GM19023 (cell line): Measurements from ENCODE around the gene GTF3C6.
"Not testable (repeated sequence)": the region's sequence is repeated elsewhere in the genome, so short reads cannot be mapped to it uniquely, and the experiment has no call there.

Experiments used
- ATAC-seq: cut with Tn5 transposase; IDR thresholded peaks from one replicate; pipeline ENCODE4 v1.9.1; 2021; ENCODE audit warnings: mild to moderate bottlenecking, moderate library complexity; ENCODE audit not compliant: unreplicated experiment

The GTF3C6 gene

GRCh38 chr6:110979565-110980101 is 21.1 kb downstream of the GTF3C6 start:
- ATAC-seq, result no peak

GRCh38 chr6:110980227-110980626 is 21.7 kb downstream of the GTF3C6 start:
- no peak for ATAC-seq

DNA sequence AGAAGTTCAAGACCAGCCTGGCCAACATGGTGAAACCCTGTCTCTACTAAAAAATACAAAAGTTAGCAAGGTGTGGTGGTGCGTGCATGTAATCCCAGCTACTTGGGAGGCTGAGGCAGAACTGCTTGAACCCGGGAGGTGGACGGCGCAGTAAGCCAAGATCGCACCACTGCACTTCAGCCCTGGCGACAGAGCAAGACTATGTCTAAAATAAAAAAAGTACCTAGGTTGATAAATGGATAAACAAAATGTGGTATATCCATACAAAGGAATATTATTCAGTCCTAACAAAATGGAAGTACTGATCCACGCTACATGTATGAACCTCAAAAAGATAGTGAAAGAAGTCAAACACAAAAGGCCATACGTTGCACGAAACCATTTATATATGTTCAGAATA is 22.1 kb downstream of the GTF3C6 start:
- ATAC-seq, result no peak

- no peak for ATAC-seq
Observed at GRCh38 chr6:110981202-110981600, 22.7 kb downstream of the GTF3C6 start.

DNA sequence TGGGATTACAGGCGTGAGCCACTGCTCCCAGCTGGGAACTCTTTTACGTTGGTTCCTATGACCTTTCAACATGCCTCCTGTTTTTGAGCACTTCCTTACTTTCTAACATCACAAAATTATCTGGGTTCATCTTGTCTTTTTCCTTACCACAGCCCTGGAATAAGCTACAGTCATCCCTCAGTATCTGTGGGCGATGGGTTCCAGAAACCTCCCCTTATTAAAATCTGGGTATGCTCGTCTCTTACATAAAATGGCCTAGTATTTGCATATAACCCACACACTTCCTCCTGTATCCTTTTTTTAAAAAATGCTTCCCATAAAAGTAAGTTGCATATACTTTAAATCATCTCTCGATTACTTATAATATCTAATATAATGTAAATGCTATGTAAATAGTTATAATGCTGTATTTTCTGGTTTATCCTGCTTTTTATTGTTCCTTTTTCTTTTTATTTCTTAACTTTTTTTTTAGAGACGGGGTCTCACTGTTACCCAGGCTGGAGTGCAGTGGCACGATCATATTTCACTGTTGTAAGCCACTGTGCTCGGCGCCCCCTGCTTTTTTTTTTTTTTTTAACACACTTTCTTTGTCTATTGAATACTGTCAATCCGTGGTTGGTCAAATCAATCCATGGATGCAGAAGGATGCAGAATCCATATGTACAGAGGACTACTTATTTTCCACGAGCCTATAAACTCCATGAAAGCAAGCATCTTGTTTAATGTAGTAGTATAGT is 32.5 kb downstream of the GTF3C6 start:
- no peak for ATAC-seq

DNA sequence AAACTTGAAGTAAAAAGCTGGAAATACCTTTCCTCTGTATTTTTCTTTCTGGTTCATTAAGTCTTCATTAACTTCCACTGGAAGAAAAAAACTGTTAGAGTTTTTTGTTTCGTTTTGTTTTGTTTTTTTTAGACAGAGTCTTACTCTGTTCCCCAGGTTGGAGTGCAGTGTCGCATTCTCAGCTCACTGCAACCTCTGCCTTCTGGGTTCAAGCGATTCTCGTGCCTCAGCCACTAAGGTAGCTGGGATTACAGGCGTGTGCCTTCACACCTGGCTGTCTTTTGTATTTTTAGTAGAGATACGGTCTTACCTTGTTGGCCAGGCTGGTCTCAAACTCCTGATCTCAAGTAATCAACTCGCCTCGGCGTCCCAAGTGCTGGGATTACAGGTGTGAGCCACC is 38.2 kb downstream of the GTF3C6 start:
- no peak for ATAC-seq

DNA sequence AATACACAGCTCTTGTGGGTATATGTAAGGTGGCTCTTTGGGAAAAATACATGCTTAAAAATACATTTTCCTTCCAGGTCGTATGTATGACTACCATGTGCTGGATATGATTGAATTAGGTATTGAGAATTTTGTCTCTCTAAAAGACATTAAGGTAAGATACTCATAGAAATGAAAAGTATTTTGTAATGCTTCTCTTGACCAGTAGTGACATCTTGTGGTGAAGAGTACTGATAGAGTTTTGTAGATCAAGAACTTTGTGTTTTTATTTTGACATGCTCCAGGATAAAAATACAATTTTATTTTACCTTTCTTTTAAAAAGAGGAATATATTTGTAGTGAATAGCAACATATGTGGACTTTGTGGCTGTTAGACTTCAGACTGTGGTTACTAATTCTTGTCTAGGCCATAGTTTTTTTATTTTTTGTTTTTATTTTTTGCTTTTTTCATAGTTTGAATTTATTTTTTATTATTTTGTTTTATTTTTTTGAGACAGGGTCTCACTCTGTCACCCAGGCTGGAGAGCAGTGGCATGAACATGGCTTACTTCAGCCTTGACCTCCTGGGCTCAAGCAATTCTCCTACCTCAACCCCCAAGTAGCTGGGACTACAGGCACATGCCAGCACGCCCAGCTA is 41.2 kb downstream of the GTF3C6 start:
- ATAC-seq, result no peak

- no peak for ATAC-seq
Observed at GRCh38 chr6:111002350-111002749, 43.8 kb downstream of the GTF3C6 start.

GRCh38 chr6:111011360-111012142 is 53.0 kb downstream of the GTF3C6 start:
- no peak for ATAC-seq

- ATAC-seq, result no peak
Observed at GRCh38 chr6:111012143-111012452, 53.6 kb downstream of the GTF3C6 start.

- ATAC-seq, result not testable (repeated sequence)
Observed at GRCh38 chr6:111012520-111012919, 54.0 kb downstream of the GTF3C6 start.

DNA sequence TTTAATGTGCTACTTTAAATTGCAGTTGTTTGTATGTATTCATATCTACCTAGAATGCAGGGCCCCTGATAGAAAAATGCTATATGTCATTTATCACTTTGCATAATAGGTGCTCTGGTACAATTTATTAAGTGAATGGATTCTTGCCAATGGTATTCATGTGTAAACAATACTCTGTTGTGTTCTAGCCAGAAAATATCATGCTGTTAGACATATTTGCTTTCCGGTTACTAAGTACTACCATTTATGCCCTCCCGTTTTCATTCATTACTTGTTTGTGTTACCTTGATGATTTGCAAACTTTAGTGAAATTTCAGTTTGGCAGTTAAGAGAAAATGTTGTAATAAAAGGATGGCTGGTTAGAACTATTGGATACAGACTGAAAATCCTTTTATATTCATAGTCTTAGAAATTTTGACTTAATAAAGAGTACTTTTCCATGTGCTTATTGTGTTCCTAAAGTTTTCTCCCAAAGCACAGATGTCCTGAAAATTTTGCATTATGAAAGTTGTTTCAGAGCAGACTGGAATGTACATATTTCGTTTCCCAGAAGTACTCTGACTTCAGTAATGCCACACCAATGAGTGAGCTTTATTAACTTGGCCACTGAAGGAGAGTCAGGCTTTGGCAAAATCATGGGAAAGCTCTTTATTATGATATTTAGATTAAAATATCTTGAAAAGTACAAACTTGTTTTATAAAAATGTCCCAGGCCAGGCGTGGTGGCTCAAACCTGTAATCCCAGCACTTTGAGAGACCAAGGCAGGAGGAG is 54.8 kb downstream of the GTF3C6 start:
- ATAC-seq, result no peak

GRCh38 chr6:111015389-111016124 is 57.1 kb downstream of the GTF3C6 start:
- ATAC-seq, result no peak

DNA sequence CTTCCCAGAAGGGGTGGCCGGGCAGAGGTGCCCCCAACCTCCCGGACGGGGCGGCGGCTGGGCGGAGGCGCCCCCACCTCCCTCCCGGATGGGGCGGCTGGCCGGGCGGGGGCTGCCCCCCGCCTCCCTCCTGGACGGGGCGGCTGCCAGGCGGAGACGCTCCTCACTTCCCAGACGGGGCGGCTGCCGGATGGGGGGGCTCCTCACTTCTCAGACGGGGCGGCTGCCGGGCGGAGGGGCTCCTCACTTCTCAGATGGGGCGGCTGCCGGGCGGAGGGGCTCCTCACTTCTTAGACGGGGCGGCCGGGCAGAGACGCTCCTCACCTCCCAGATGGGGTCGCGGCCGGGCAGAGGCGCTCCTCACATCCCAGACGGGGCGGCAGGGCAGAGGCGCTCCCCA is 58.7 kb downstream of the GTF3C6 start:
- ATAC-seq, result not testable (repeated sequence)
